Suprapubic skin (tissue), 4 donors: ENCODE data around the gene COIL. TPM values are rescaled to one million over a fixed set of nuclear protein-coding genes. Genes with fewer than 3 reads are reported as not detected.

Experiments
- DNase-seq, 2 donors: peaks; one replicate each; pipeline ENCODE4 v3.0.0-alpha.2; 2019; ENCODE audit warnings: low spot score in 2 of 2
- H3K27ac ChIP-seq: fragments of 200-600 bp; sonication (generic); one replicate; pipeline ENCODE4 v1.5.1; 2019
- H3K27me3 ChIP-seq: fragments of 200-600 bp; sonication (generic); one replicate; pipeline ENCODE4 v1.5.1; 2019
- H3K36me3 ChIP-seq: fragments of 200-600 bp; sonication (generic); one replicate; pipeline ENCODE4 v1.5.1; 2019
- H3K4me1 ChIP-seq: fragments of 200-600 bp; sonication (generic); one replicate; pipeline ENCODE4 v1.5.1; 2019
- H3K4me3 ChIP-seq: fragments of 200-600 bp; sonication (generic); one replicate; pipeline ENCODE4 v1.5.1; 2019; ENCODE audit warnings: mild to moderate bottlenecking
- H3K9me3 ChIP-seq: fragments of 200-600 bp; sonication (generic); one replicate; pipeline ENCODE4 v1.5.1; 2019
- EP300 ChIP-seq: sonication (generic); formaldehyde crosslinking; IDR thresholded peaks from one replicate; pipeline ENCODE4 v1.6.1; 2017; ENCODE audit warnings: antibody characterized with exemption
- POLR2A ChIP-seq, 2 donors: fragments of 450-650 bp; IDR thresholded peaks; one replicate each; pipeline ENCODE4 v1.6.1; 2017; ENCODE audit warnings: antibody characterized with exemption in 2 of 2, mild to moderate bottlenecking in 2 of 2, moderate library complexity in 2 of 2
- POLR2AphosphoS5 ChIP-seq, 3 donors: sonication (generic); formaldehyde crosslinking; IDR thresholded peaks; one replicate each; pipeline ENCODE4 v1.6.1; 2017; ENCODE audit warnings: antibody characterized with exemption in 3 of 3
- WGBS: methylation state at CpG from one replicate; pipeline ENCODE4 v1.1.5; 2018; 5-methylcytosine and 5-hydroxymethylcytosine counted together
- total RNA-seq, 4 donors: library from RNA; depleted of rRNA; stranded (reverse); fragments of >200 nt; gene quantifications; one replicate each; pipeline ENCODE4 v1.1.0, GENCODE V29; 2016
- TF ChIP-seq, protein P1 (sequence below), 2 donors: fragments of 200-600 bp in 1 of 2; fragments of 450-650 bp in 1 of 2; sonication (generic) in 1 of 2; IDR thresholded peaks; one replicate each; pipeline ENCODE4 v1.5.1; 2016 to 2019; ENCODE audit warnings: antibody characterized with exemption in 2 of 2, mild to moderate bottlenecking in 1 of 2, moderate library complexity in 1 of 2

COIL gene
- total RNA-seq, 4 donors from 2014 or later, result 13.0 to 15.6 (median 14.0) TPM

DNA sequence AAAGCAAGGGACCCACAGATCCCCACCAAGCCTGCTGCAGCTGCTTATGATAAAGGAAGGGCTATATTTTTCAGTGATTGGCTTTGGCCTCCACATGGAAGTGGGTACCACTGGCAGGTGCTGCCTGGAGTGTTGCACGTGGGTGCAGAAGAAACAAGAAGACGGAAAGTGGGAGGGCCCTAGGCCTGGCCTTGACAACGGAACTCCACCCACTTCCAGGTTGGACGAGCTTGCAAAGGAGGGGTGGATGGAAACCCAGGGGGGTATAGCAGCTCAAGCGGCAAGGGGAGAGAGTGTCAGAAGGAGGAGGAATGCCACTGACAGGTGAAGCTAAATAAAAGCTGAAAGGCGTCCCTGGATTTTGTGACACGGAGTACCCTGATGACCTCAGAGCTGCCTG, 67.3 kb downstream of the COIL start:
- peaks cover 96% of the 10 kb centered on the region for H3K36me3 ChIP-seq
- DNase-seq, result no peak
- WGBS, result 82% methylated on average over 7 of the region's 7 CpGs
- H3K27ac ChIP-seq, result no peak overlapping the region
- no peak for TF ChIP-seq POLR2A (IDR thresholded peaks at IDR 0.05)
- no peak for TF ChIP-seq EP300
- TF ChIP-seq, protein P1, sequence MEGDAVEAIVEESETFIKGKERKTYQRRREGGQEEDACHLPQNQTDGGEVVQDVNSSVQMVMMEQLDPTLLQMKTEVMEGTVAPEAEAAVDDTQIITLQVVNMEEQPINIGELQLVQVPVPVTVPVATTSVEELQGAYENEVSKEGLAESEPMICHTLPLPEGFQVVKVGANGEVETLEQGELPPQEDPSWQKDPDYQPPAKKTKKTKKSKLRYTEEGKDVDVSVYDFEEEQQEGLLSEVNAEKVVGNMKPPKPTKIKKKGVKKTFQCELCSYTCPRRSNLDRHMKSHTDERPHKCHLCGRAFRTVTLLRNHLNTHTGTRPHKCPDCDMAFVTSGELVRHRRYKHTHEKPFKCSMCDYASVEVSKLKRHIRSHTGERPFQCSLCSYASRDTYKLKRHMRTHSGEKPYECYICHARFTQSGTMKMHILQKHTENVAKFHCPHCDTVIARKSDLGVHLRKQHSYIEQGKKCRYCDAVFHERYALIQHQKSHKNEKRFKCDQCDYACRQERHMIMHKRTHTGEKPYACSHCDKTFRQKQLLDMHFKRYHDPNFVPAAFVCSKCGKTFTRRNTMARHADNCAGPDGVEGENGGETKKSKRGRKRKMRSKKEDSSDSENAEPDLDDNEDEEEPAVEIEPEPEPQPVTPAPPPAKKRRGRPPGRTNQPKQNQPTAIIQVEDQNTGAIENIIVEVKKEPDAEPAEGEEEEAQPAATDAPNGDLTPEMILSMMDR (IDR thresholded peaks at IDR 0.05), result no peak
- no peak for TF ChIP-seq POLR2AphosphoS5 (IDR thresholded peaks at IDR 0.05)
- H3K9me3 ChIP-seq, result no peaks in the 10 kb centered on the region
- H3K4me1 ChIP-seq, result peaks cover 4% of the 10 kb centered on the region
- no peaks in the 10 kb centered on the region for H3K27me3 ChIP-seq
- no peak overlapping the region for H3K4me3 ChIP-seq

DNA sequence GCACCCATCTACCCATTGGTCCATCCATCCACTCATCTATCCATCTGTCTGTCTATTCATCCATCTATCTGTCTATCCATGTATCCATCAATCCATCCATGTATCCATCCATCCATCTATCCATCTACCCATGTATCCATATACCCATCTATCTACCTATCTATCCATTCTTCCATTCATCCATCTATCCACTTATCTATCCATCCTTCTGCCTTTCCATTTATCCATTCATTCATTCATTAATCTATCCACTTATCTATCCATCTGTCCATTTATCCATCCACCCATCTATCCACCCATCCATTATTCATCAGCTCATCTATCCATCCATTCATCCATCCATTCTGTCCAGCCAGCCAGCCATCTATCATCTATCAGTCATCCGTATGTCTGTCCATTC, 68.5 kb downstream of the COIL start:
- DNase-seq, result no peak
- Histone ChIP-seq H3K4me1 (peaks cover 4% of the 10 kb centered on the region), H3K27me3 (no peaks in the 10 kb centered on the region), H3K9me3 (no peaks in the 10 kb centered on the region), H3K4me3 (no peak overlapping the region), H3K36me3 (peaks cover 96% of the 10 kb centered on the region), H3K27ac (no peak overlapping the region)
- WGBS, result 100% methylated on average over 1 of the region's 1 CpG
- TF ChIP-seq, protein P1 (IDR thresholded peaks at IDR 0.05), result no peak
- no peak for TF ChIP-seq EP300
- no peak for TF ChIP-seq POLR2AphosphoS5 (IDR thresholded peaks at IDR 0.05)
- no peak for TF ChIP-seq POLR2A (IDR thresholded peaks at IDR 0.05)

DNA sequence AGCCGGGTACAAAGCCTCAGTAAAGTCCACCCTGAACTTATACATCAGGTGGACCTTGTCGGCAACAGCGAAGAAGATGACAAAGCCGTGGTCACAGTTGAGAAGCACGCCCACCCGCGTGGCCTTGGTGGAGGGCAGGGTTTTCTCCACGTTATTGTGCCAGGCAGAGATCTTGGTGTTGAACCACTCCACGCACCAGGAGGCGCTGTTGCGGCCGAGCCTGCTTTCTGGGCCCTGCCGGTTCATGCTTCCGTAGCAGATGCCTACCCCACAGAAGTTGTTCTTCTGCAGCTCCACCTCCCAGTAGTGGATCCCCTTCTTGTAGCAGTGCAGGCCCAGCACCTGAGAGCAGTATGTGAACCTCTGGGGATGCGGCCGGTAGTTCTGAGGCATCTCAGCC, 69.1 kb downstream of the COIL start:
- 82% methylated on average over 14 of the region's 16 CpGs for WGBS
- H3K27ac ChIP-seq, result no peak overlapping the region

DNA sequence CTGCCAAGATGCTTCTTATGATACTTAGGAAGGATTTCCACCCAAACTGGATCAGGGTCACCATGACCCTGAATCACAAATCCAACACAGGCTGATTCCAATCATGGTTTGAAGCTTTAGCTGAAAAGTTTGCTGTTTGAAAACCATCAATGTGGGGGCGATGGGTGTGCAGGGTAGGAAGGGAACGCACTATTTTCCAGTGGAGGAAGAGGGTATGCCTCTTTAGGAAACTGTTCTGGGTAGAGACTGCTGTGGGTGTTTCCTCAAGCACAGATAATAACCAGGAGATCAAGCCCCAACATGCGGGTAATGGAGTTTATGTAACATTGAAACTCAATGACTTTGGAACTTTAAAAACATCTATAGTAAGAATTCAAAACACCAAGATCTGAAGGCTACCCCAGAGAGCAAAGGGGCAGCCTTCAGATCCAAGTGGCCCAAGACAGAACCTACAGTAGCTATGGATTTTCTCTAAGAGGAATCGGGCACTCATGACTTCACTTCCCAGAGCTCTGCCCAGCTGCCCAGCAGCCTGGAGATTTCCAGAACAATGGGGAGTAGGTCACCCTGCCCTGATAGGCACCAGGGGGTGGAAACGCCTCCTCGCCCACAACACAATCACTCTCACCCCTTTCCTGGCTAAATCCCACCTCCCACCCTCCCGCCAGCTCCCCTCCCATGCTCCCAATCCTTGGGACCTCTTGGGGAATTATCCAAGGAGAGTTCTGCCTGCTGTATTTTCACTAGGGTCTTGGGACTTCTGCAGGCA, 69.8 kb downstream of the COIL start:
- Histone ChIP-seq H3K4me3 (no peak overlapping the region), H3K27ac (no peak overlapping the region), H3K27me3 (no peaks in the 10 kb centered on the region), H3K36me3 (peaks cover 96% of the 10 kb centered on the region), H3K9me3 (no peaks in the 10 kb centered on the region), H3K4me1 (peaks cover 4% of the 10 kb centered on the region)
- 74% methylated on average over 7 of the region's 7 CpGs for WGBS
- DNase-seq, result no peak
- TF ChIP-seq POLR2AphosphoS5 (IDR thresholded peaks at IDR 0.05), result no peak
- TF ChIP-seq, protein P1 (IDR thresholded peaks at IDR 0.05), result no peak

More for the DNA sequence above, 69.1 kb downstream of the COIL start:
- Histone ChIP-seq H3K27me3 (no peaks in the 10 kb centered on the region), H3K4me3 (no peak overlapping the region), H3K4me1 (peaks cover 4% of the 10 kb centered on the region), H3K9me3 (no peaks in the 10 kb centered on the region), H3K36me3 (peaks cover 95% of the 10 kb centered on the region)
- peak in 1 of 2 donors; percentile 47 for DNase-seq
- TF ChIP-seq POLR2A (IDR thresholded peaks at IDR 0.05) (no peak), POLR2AphosphoS5 (IDR thresholded peaks at IDR 0.05) (no peak), EP300 (no peak)
- TF ChIP-seq, protein P1 (IDR thresholded peaks at IDR 0.05), result peak; percentile 14 to 43

DNA sequence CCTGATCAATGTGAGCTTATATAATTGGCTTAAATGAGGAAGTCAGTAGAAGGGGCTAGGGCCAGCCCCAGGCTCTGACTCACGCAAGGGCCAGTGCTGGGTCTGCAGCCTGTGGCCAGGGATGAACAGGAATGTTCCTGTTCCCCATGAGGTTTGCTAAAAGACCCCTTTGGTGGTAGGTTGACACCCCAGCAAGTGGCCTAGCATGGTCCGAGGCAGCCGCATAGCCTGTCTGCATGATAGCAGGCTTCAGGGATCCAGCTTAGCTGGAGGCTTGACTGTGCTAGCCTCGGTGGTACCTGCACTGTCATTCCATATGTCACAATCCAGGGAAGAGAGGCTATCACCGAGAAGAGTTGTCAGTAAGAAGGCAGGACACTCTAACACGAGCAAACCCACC, 70.5 kb downstream of the COIL start:
- no peak overlapping the region for H3K27ac ChIP-seq
- TF ChIP-seq, protein P1 (IDR thresholded peaks at IDR 0.05), result no peak
- no peak for TF ChIP-seq POLR2A (IDR thresholded peaks at IDR 0.05)
- TF ChIP-seq EP300, result no peak
- no peak for TF ChIP-seq POLR2AphosphoS5 (IDR thresholded peaks at IDR 0.05)
- no peak for DNase-seq
- H3K9me3 ChIP-seq, result no peaks in the 10 kb centered on the region
- H3K4me3 ChIP-seq, result no peak overlapping the region
- H3K4me1 ChIP-seq, result peaks cover 4% of the 10 kb centered on the region
- no peaks in the 10 kb centered on the region for H3K27me3 ChIP-seq
- 91% methylated on average over 5 of the region's 6 CpGs for WGBS
- H3K36me3 ChIP-seq, result peaks cover 89% of the 10 kb centered on the region

Other genes with a start within 250 kb of the COIL start
- gene C17orf67, start 127.1 kb downstream of the COIL start, total RNA-seq, result 1 to 10 TPM in 2 of 4 donors, under 1 TPM in 2; 0.52 to 3.7 (median 1.0) TPM
- 1 to 10 TPM; 3.4 to 7.7 (median 5.9) TPM for gene DGKE, start 126.9 kb downstream of the COIL start, total RNA-seq
- gene TRIM25, start 47.0 kb downstream of the COIL start, total RNA-seq, result 100 to 1,000 TPM in 1 of 4 donors, 10 to 100 TPM in 3; 39.2 to 175 (median 55.9) TPM
- 100 to 1,000 TPM in 2 of 4 donors, 10 to 100 TPM in 2; 81.2 to 160 (median 100.0) TPM for gene SCPEP1, start 17.1 kb upstream of the COIL start, total RNA-seq
- 10 to 100 TPM; 50.1 to 76.2 (median 56.4) TPM for gene AKAP1, start 124.2 kb upstream of the COIL start, total RNA-seq